Fibroblast of lung (primary cell): ENCODE data around the gene TBP. TPM values are rescaled to one million over a fixed set of nuclear protein-coding genes. Genes with fewer than 3 reads are reported as not detected.
"Not testable (repeated sequence)": the region's sequence is repeated elsewhere in the genome, so short reads cannot be mapped to it uniquely, and the experiment has no call there.

Experiments used
- DNase-seq, 2 donors: peaks; one replicate each; pipeline versions ENCODE4 v3.0.0 to v3.0.0-alpha.2; 2010; ENCODE audit warnings: low read depth in 2 of 2
- H2AFZ ChIP-seq: 2 replicates; pipeline ENCODE4 v1.5.1; 2012; ENCODE audit warnings: low read length, control low read depth, inconsistent platforms
- H3K27ac ChIP-seq: 2 replicates; pipeline ENCODE4 v1.5.1; 2011; ENCODE audit warnings: low read length, control low read depth; ENCODE audit not compliant: insufficient read depth
- H3K27me3 ChIP-seq: 2 replicates; pipeline ENCODE4 v1.5.1; 2011; ENCODE audit warnings: mild to moderate bottlenecking, low read length; ENCODE audit not compliant: control insufficient read depth, insufficient read depth
- H3K36me3 ChIP-seq: 2 replicates; pipeline ENCODE4 v1.5.1; 2011; ENCODE audit warnings: low read length; ENCODE audit not compliant: control insufficient read depth, insufficient read depth
- H3K4me1 ChIP-seq: 2 replicates; pipeline ENCODE4 v1.5.1; 2011; ENCODE audit warnings: low read length; ENCODE audit not compliant: control insufficient read depth, insufficient read depth; ENCODE audit errors: extremely low read depth
- H3K4me2 ChIP-seq: 2 replicates; pipeline ENCODE4 v1.5.1; 2011; ENCODE audit warnings: low read length, control low read depth; ENCODE audit not compliant: insufficient read depth; ENCODE audit errors: extremely low read depth
- H3K4me3 ChIP-seq, 4 experiments: fragments of 200-600 bp in 1 of 4; sonication (generic) in 1 of 4; replicated peaks in 1 of 4; 2 replicates each; pipeline ENCODE4 v1.5.1; 2011 to 2016; ENCODE audit warnings: low read length in 4 of 4, low read depth in 3 of 4, mild to moderate bottlenecking in 3 of 4, control low read depth in 2 of 4, inconsistent platforms in 1 of 4, mixed read lengths in 1 of 4; ENCODE audit not compliant: insufficient read depth in 1 of 4; ENCODE audit errors: control extremely low read depth in 1 of 4
- H3K79me2 ChIP-seq: 2 replicates; pipeline ENCODE4 v1.5.1; 2012; ENCODE audit warnings: mild to moderate bottlenecking, low read length, inconsistent platforms; ENCODE audit not compliant: control insufficient read depth, insufficient read depth
- H3K9ac ChIP-seq: 2 replicates; pipeline ENCODE4 v1.5.1; 2011; ENCODE audit warnings: mild to moderate bottlenecking, low read length, control low read depth; ENCODE audit not compliant: insufficient read depth
- H3K9me3 ChIP-seq: 2 replicates; pipeline ENCODE4 v1.5.1; 2012; ENCODE audit warnings: low read depth, low read length; ENCODE audit not compliant: control insufficient read depth, insufficient read depth
- H4K20me1 ChIP-seq: 2 replicates; pipeline ENCODE4 v1.5.1; 2011; ENCODE audit warnings: low read length; ENCODE audit not compliant: control insufficient read depth, insufficient read depth; ENCODE audit errors: extremely low read depth
- EZH2 ChIP-seq: IDR thresholded peaks from 2 replicates; pipeline ENCODE4 v1.5.1; 2012; ENCODE audit warnings: low read length, control low read depth, mild to moderate bottlenecking; ENCODE audit errors: missing control alignments
- polyA plus RNA-seq, 2 donors: library from polyadenylated mRNA; depleted of rRNA in 1 of 2; stranded (reverse) in 1 of 2; unstranded in 1 of 2; fragments of >200 nt; gene quantifications; 2 replicates each; pipeline ENCODE4 v1.2.1, GENCODE V29; 2011 to 2012; ENCODE audit warnings: missing spikeins in 1 of 2
- total RNA-seq: library from RNA; depleted of rRNA; stranded (reverse); fragments of >200 nt; gene quantifications from 2 replicates; pipeline ENCODE4 v1.2.1, GENCODE V29; 2014
- TF ChIP-seq, protein P1 (sequence below), 2 donors: IDR thresholded peaks in 1 of 2; conservative IDR thresholded peaks in 1 of 2; 1 replicate in 1 of 2; 2 replicates in 1 of 2; pipeline ENCODE4 v1.5.1; 2011 to 2012; ENCODE audit warnings: low read length in 2 of 2, control low read depth in 1 of 2, inconsistent platforms in 1 of 2, low read depth in 1 of 2, mild to moderate bottlenecking in 1 of 2

Gene TBP
- total and polyA plus RNA-seq, 2 donors (not counting 1 experiment from before 2014, with no cell fraction given) = 7.8 to 14.4 TPM

DNA sequence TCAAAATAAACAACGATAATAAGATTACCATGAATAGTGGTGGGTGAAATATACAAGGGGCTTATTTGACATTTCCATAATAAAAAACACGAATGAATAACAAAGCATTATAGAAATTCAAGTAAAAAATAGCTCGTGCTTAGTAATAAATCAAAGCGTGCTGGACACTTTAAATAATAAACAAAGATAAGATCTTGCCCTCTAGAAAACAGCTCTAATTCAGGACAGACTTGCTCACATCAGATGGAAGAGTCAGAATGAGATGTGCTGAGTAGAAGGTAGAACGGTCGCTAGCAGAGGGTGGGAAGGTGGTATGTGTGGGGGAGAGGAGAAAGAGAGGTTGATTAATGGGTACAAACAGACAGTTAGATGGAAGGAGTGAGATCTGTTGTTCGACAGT lies 28.4 kb upstream of the TBP start:
- TF ChIP-seq, protein P1, sequence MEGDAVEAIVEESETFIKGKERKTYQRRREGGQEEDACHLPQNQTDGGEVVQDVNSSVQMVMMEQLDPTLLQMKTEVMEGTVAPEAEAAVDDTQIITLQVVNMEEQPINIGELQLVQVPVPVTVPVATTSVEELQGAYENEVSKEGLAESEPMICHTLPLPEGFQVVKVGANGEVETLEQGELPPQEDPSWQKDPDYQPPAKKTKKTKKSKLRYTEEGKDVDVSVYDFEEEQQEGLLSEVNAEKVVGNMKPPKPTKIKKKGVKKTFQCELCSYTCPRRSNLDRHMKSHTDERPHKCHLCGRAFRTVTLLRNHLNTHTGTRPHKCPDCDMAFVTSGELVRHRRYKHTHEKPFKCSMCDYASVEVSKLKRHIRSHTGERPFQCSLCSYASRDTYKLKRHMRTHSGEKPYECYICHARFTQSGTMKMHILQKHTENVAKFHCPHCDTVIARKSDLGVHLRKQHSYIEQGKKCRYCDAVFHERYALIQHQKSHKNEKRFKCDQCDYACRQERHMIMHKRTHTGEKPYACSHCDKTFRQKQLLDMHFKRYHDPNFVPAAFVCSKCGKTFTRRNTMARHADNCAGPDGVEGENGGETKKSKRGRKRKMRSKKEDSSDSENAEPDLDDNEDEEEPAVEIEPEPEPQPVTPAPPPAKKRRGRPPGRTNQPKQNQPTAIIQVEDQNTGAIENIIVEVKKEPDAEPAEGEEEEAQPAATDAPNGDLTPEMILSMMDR (conservative IDR thresholded peaks at IDR 0.05 in 1 of 2, IDR thresholded peaks at IDR 0.05 in 1 of 2; ENCODE audit: low read depth in 1 of 2, low read length in 2 of 2) = no peak
- no peak for TF ChIP-seq EZH2
- no peaks in the 10 kb centered on the region for H3K79me2 ChIP-seq
- H3K9ac ChIP-seq = no peak overlapping the region
- H3K4me2 ChIP-seq = no peak overlapping the region
- no peak overlapping the region for H3K27ac ChIP-seq
- no peaks in the 10 kb centered on the region for H4K20me1 ChIP-seq
- no peak for DNase-seq
- H3K27me3 ChIP-seq = no peaks in the 10 kb centered on the region
- no peak overlapping the region for H3K4me3 ChIP-seq
- no peaks in the 10 kb centered on the region for H3K9me3 ChIP-seq
- H3K36me3 ChIP-seq = no peaks in the 10 kb centered on the region
- no peaks in the 10 kb centered on the region for H3K4me1 ChIP-seq
- no peak overlapping the region for H2AFZ ChIP-seq

DNA sequence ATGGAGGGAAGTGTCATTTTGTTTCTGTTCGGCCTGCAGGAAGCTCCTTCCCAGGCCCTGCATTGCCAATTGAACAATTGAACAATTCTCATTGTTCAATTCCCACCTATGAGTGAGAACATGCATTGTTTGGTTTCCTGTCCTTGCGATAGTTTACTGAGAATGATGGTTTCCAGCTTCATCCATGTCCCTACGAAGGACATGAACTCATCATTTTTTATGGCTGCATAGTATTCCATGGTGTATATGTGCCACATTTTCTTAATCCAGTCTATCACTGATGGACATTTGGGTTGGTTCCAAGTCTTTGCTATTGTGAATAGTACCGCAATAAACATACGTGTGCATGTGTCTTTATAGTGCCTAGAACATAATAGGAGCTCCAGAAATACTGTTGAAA lies 26.2 kb upstream of the TBP start:
- not testable (repeated sequence) for H3K27me3 ChIP-seq, H3K4me1 ChIP-seq, H3K9me3 ChIP-seq, H3K27ac ChIP-seq, H3K4me3 ChIP-seq, H2AFZ ChIP-seq, H3K36me3 ChIP-seq, H3K9ac ChIP-seq, H3K4me2 ChIP-seq, H4K20me1 ChIP-seq, H3K79me2 ChIP-seq, DNase-seq

DNA sequence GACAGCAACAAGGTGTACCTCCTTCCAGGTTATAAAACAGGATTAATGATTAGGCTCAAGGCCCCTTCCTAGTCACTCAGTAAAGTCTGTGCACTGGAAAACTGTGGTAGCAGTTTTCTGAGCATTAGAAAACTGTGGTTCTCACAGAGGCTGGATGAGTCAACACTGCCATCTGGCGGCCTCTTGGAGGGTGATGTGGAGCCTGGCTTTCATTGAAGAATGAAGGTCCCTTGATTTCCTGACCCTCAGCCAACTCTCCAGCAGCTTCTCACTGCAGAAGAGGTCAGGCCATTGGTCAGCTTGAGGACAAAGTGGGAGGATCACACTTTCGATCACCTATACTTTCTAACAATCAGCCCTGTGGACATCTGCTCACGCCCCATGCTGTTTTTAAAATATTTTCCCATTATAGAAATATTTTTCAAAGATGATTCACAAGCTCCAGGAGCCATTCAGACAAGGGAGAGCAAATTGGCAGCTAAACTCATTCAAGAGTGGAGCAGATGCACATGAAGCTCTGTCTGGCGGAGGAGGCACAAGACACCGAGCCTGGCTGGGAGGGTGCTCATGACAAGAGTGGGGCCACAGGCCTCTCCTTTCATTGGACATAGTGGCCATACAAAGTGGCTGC lies 24.2 kb upstream of the TBP start:
- H3K4me3 ChIP-seq = no peak overlapping the region
- no peaks in the 10 kb centered on the region for H3K79me2 ChIP-seq
- H3K27ac ChIP-seq = no peak overlapping the region
- H3K4me1 ChIP-seq = no peaks in the 10 kb centered on the region
- H3K36me3 ChIP-seq = peaks cover 3% of the 10 kb centered on the region
- H2AFZ ChIP-seq = no peak overlapping the region
- H3K9ac ChIP-seq = no peak overlapping the region
- no peaks in the 10 kb centered on the region for H4K20me1 ChIP-seq
- TF ChIP-seq, protein P1 (conservative IDR thresholded peaks at IDR 0.05 in 1 of 2, IDR thresholded peaks at IDR 0.05 in 1 of 2; ENCODE audit: low read depth in 1 of 2, low read length in 2 of 2) = peak; percentile 90 to 95
- no peak for TF ChIP-seq EZH2
- H3K9me3 ChIP-seq = no peaks in the 10 kb centered on the region
- DNase-seq = peak; percentile 65 to 72
- no peaks in the 10 kb centered on the region for H3K27me3 ChIP-seq
- H3K4me2 ChIP-seq = no peak overlapping the region
